HEK293T (cell line): ENCODE results near the gene GRIA4.

Experiments
- CTCF ChIA-PET: fragments of 350-600 bp; formaldehyde crosslinking; extraction: SDS; loops from one replicate; lab custom pipeline; 2021; ENCODE audit warnings: antibody characterized with exemption, inconsistent platforms; lab: Yijun Ruan, JAX
- POLR2A ChIA-PET: fragments of 350-600 bp; formaldehyde crosslinking; extraction: SDS; loops from one replicate; lab custom pipeline; 2020; ENCODE audit warnings: antibody characterized with exemption, inconsistent platforms; lab: Yijun Ruan, JAX
- DNase-seq: peaks from one replicate; pipeline ENCODE4 v3.0.0; 2012; ENCODE audit warnings: mixed read lengths; ENCODE audit errors: extremely low spot score
- ARNT ChIP-seq: fragments of 450-650 bp; IDR thresholded peaks from 2 replicates; pipeline ENCODE4 v1.6.1; 2017; ENCODE audit warnings: mild to moderate bottlenecking
- BHLHE40 ChIP-seq: fragments of 450-650 bp; IDR thresholded peaks from 2 replicates; pipeline ENCODE4 v1.6.1; 2016; ENCODE audit warnings: mild to moderate bottlenecking, moderate library complexity, borderline replicate concordance
- CTBP1 ChIP-seq: fragments of 450-650 bp; IDR thresholded peaks from 2 replicates; pipeline ENCODE4 v1.6.1; 2016; ENCODE audit warnings: borderline replicate concordance
- ELF4 ChIP-seq: fragments of 450-650 bp; IDR thresholded peaks from 2 replicates; pipeline ENCODE4 v1.6.1; 2017; ENCODE audit warnings: antibody characterized with exemption
- FOXA1 ChIP-seq: fragments of 450-650 bp; IDR thresholded peaks from 2 replicates; pipeline ENCODE4 v1.6.1; 2016; ENCODE audit warnings: mild to moderate bottlenecking
- FOXK2 ChIP-seq: fragments of 450-650 bp; IDR thresholded peaks from 2 replicates; pipeline ENCODE4 v1.6.1; 2016; ENCODE audit warnings: mild to moderate bottlenecking
- FOXM1 ChIP-seq: fragments of 450-650 bp; IDR thresholded peaks from 2 replicates; pipeline ENCODE4 v1.6.1; 2017; ENCODE audit warnings: mild to moderate bottlenecking, borderline replicate concordance
- HDGF ChIP-seq: fragments of 450-650 bp; IDR thresholded peaks from 2 replicates; pipeline ENCODE4 v1.6.1; 2017; ENCODE audit warnings: antibody characterized with exemption, borderline replicate concordance
- L3MBTL2 ChIP-seq: fragments of 450-650 bp; conservative IDR thresholded peaks from 2 replicates; pipeline ENCODE4 v1.6.1; 2016; ENCODE audit warnings: mild to moderate bottlenecking
- LEF1 ChIP-seq: fragments of 450-650 bp; IDR thresholded peaks from 2 replicates; pipeline ENCODE4 v1.6.1; 2017; ENCODE audit warnings: mild to moderate bottlenecking, borderline replicate concordance
- NFRKB ChIP-seq: fragments of 450-650 bp; IDR thresholded peaks from 2 replicates; pipeline ENCODE4 v1.6.1; 2016; ENCODE audit warnings: mild to moderate bottlenecking, moderate library complexity
- SP1 ChIP-seq: fragments of 450-650 bp; IDR thresholded peaks from 2 replicates; pipeline ENCODE4 v1.6.1; 2017
- SUZ12 ChIP-seq: fragments of 450-650 bp; IDR thresholded peaks from 2 replicates; pipeline ENCODE4 v1.6.1; 2016; ENCODE audit warnings: mild to moderate bottlenecking
- TARDBP ChIP-seq: fragments of 450-650 bp; IDR thresholded peaks from 2 replicates; pipeline ENCODE4 v1.6.1; 2016
- ZNF384 ChIP-seq: fragments of 450-650 bp; IDR thresholded peaks from 2 replicates; pipeline ENCODE4 v1.6.1; 2016
- TF ChIP-seq, protein P1 (sequence below): fragments of 450-650 bp; IDR thresholded peaks from 2 replicates; pipeline ENCODE4 v1.6.1; 2016

GRIA4 gene

GRCh38 chr11:105642870-105643269 is 33.0 kb downstream of the GRIA4 start:
- ChIA-PET POLR2A (no interaction called here), CTCF (no interaction called here)
- TF ChIP-seq BHLHE40 (no peak), L3MBTL2 (no peak), NFRKB (no peak), FOXA1 (no peak), ARNT (no peak), TARDBP (no peak), HDGF (no peak), LEF1 (no peak), ZNF384 (no peak), CTBP1 (no peak), SP1 (no peak), ELF4 (no peak)
- TF ChIP-seq, protein P1, sequence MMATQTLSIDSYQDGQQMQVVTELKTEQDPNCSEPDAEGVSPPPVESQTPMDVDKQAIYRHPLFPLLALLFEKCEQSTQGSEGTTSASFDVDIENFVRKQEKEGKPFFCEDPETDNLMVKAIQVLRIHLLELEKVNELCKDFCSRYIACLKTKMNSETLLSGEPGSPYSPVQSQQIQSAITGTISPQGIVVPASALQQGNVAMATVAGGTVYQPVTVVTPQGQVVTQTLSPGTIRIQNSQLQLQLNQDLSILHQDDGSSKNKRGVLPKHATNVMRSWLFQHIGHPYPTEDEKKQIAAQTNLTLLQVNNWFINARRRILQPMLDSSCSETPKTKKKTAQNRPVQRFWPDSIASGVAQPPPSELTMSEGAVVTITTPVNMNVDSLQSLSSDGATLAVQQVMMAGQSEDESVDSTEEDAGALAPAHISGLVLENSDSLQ = no peak
- no peak for DNase-seq

DNA sequence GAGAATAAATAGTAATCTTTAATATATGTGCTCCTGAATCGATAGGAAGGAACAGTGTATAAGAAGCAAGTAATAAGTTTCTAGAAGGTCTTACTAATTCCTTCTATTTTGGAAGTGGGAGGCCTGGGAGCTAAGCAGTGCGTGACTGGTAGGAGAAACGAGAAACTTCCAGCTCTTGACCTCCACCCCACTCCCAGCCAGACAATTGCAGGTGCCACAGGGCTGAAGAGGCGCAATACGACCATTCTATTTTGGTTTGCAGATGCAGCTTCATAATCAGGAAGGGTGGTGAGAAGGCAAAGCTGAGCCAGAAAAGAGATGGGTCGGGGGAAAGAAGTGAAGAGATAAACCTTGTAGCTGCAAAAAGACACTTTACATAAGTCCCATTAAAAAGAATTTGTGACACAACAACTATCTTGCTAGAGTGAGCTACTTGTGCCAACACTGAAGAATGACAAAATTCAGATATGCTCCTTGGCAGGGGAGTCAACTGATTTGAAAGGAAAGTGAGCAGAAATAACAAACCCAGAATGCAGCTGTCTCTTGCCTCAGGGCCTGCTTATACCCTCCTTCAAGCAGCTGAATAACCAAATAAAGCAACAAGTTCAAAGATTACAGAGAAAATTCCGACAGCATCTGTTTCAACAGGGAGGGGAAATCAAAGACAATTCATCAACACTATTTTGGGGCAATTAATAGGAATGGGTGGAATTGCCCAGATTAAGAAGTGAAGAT is 35.1 kb downstream of the GRIA4 start:
- TF ChIP-seq, protein P1 = no peak
- no peak for TF ChIP-seq FOXM1
- TF ChIP-seq CTBP1 = no peak
- TF ChIP-seq FOXA1 = no peak
- TF ChIP-seq FOXK2 = no peak
- no peak for TF ChIP-seq ARNT
- TF ChIP-seq SUZ12 = no peak
- no peak for TF ChIP-seq ELF4
- TF ChIP-seq L3MBTL2 = no peak
- no peak for TF ChIP-seq TARDBP
- TF ChIP-seq BHLHE40 = no peak
- TF ChIP-seq ZNF384 = no peak
- no peak for TF ChIP-seq NFRKB
- TF ChIP-seq SP1 = no peak
- TF ChIP-seq LEF1 = no peak
- TF ChIP-seq HDGF = no peak
- POLR2A ChIA-PET = no interaction called here
- no peak for DNase-seq
- CTCF ChIA-PET = no interaction called here

GRCh38 chr11:105647780-105648179 is 37.9 kb downstream of the GRIA4 start:
- ChIA-PET CTCF (no interaction called here), POLR2A (no interaction called here)
- TF ChIP-seq LEF1 (no peak), HDGF (no peak), ARNT (no peak), FOXK2 (no peak), SP1 (no peak), NFRKB (no peak), CTBP1 (no peak), TARDBP (no peak), FOXM1 (no peak), ELF4 (no peak), FOXA1 (no peak), SUZ12 (no peak), ZNF384 (no peak), BHLHE40 (no peak)
- TF ChIP-seq, protein P1 = no peak
- no peak for DNase-seq

DNA sequence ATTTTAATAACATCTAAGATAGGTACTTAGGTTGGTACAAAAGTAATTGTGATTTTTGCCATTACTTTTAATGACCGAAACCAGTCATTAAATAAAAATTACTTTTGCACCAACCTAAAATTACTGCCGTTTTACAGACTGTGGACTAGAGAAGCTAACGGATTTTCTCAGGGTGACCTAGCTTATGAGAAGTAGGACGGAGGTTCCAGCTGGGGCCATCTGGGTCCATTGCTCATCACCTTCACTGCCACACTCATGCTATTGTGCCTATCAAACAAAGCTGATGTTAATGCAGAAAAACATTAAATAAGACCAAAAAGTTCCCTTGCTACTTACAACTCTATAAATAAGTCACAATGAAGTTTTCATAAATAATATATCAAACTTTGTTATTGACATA is 38.9 kb downstream of the GRIA4 start:
- CTCF ChIA-PET = no interaction called here
- DNase-seq = no peak
- no peak for TF ChIP-seq ZNF384
- no peak for TF ChIP-seq NFRKB
- TF ChIP-seq LEF1 = no peak
- no peak for TF ChIP-seq ELF4
- TF ChIP-seq SUZ12 = no peak
- TF ChIP-seq CTBP1 = no peak
- TF ChIP-seq BHLHE40 = no peak
- POLR2A ChIA-PET = no interaction called here

- no peak for DNase-seq
- ChIA-PET POLR2A (no interaction called here), CTCF (no interaction called here)
- no peak for TF ChIP-seq ARNT
- no peak for TF ChIP-seq FOXA1
- no peak for TF ChIP-seq TARDBP
- TF ChIP-seq, protein P1 = no peak
- no peak for TF ChIP-seq SUZ12
- TF ChIP-seq NFRKB = no peak
- TF ChIP-seq FOXM1 = no peak
- TF ChIP-seq FOXK2 = no peak
- TF ChIP-seq BHLHE40 = no peak
- TF ChIP-seq ZNF384 = no peak
- no peak for TF ChIP-seq L3MBTL2
- no peak for TF ChIP-seq LEF1
Observed at GRCh38 chr11:105665281-105665680, 55.4 kb downstream of the GRIA4 start.

GRCh38 chr11:105667441-105667840 is 57.6 kb downstream of the GRIA4 start:
- TF ChIP-seq ARNT (no peak), BHLHE40 (no peak), SP1 (no peak), FOXA1 (no peak), L3MBTL2 (no peak), FOXK2 (no peak), TARDBP (no peak), HDGF (no peak), ELF4 (no peak), ZNF384 (no peak)
- POLR2A ChIA-PET = no interaction called here
- CTCF ChIA-PET = no interaction called here
- no peak for DNase-seq
